ENCODE measurements around the gene ETV1.

DNA sequence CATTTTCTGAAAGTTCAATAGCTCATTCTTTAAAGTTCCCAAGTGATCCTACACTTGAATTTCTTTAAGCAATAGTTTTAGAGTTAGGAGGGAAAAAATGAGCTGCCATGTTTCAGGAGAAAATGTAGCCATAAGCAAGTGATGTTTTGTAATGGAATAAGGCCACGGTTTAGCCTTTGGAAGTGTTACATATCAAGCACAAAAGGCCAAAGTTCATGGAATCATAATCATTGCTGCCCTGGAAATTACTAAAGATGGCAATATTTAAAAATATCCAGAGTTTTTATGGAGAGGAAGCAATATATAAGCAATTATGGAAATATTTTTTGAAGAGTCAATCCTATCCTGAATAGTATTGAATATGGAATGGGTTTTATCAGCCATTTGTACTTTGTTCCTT lies 68.4 kb downstream of the ETV1 start:
- TF ChIP-seq, protein P1, sequence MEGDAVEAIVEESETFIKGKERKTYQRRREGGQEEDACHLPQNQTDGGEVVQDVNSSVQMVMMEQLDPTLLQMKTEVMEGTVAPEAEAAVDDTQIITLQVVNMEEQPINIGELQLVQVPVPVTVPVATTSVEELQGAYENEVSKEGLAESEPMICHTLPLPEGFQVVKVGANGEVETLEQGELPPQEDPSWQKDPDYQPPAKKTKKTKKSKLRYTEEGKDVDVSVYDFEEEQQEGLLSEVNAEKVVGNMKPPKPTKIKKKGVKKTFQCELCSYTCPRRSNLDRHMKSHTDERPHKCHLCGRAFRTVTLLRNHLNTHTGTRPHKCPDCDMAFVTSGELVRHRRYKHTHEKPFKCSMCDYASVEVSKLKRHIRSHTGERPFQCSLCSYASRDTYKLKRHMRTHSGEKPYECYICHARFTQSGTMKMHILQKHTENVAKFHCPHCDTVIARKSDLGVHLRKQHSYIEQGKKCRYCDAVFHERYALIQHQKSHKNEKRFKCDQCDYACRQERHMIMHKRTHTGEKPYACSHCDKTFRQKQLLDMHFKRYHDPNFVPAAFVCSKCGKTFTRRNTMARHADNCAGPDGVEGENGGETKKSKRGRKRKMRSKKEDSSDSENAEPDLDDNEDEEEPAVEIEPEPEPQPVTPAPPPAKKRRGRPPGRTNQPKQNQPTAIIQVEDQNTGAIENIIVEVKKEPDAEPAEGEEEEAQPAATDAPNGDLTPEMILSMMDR (IDR thresholded peaks at IDR 0.05), result no peak
- no peak for TF ChIP-seq POLR2A (IDR thresholded peaks at IDR 0.05)
